ENCODE data around the gene TBATA. TPM values are rescaled to one million over a fixed set of nuclear protein-coding genes. Genes with fewer than 3 reads are reported as not detected.

The TBATA gene
- polyA plus RNA-seq, 3 donors = 0.10 TPM; not detected in 2

DNA sequence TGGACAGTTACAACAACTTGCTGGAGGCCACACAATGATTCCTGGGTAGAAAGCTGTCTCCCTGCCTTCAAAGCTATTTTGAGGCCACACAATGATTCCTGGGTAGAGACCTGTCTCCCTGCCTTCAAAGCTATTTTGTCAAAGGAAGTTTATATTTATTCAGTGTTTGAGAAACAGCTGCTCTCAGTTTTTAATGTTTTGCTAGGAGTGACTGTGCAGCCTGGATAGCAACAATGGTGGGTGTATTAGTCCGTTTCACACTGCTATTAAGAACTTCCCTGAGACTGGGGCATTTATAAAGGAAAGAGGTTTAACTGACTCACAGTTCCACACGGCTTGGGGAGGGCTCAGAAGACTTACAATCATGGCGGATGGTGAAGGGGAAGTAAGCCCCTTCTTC, 26.7 kb upstream of the TBATA start:
- 70 to 81% (median 77%) methylated on average over 3 of the region's 3 CpGs for WGBS, 3 donors
- H3K27ac ChIP-seq (ENCODE audit: low read depth, low read length) = no peak overlapping the region

DNA sequence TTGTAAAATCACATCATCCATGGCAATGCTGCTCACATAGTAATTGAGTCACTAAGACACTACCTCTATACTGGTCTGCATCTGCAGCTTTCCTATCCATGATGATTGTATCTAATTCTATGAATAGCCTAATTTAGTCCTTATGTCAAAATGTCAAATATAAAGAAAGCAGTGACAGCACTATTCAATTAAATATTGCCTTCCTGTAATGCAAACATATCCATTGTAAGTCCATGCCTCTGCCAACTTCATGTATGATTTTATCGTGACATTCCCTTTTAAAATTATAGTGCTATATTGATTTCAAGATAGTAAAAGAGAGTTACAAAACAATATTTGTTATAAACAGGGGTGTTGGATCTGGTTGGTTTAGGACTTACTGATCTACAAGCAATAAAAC, 25.8 kb upstream of the TBATA start:
- H3K27ac ChIP-seq (ENCODE audit: low read depth, low read length) = no peak overlapping the region
- 0 to 36% (median 29%) methylated on average over 1 of the region's 1 CpG for WGBS, 3 donors

DNA sequence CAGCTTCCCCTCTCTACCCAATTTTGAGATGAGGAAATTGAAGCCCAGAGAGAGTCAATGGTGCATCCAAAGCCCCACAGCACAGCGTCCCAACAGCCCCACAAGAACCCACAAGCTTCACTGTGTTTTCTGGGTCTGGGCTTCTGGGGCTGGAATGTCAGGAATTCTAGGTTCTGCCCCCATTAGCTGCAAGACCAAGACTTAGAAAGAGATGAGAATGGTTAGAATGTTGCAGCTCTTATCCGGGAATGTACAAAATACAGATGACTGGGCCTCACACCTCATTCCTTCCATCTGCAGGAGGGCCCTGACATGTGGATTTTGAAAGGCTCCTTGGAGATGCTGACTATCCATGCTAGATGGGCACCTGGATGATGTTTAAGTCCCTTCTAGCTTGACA, 24.5 kb upstream of the TBATA start:
- WGBS, 3 donors = 90 to 96% (median 91%) methylated on average over 2 of the region's 2 CpGs
- no peak overlapping the region for H3K27ac ChIP-seq (ENCODE audit: low read depth, low read length)

DNA sequence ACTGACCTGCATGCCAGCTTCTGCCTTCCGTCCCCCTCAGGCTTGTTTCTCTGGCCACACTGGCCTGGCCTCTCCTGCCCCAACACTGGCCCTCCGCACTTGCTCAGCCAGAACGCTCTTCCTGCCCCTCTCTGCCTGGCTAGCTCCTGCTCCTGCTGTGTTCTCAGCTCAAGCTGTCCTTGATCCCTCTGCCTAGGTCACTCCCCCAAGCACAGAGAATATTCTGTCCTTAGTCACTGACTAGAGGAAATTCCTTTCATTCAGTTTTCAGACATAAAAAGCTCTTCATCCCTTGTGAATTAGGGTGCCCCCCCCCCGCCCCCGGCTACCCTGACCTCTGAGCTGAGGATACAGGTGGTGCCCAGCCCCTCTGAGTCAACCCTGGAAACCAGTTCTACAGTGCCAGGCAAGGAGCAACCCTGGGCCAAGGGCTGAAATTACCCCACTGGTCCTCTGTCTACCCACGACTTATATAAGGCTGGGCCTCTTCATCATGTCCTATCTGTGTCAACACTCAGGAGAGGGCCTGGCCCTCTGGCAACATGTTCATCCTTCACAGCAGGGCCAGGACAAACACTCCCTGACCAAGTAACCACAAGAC, 23.9 kb upstream of the TBATA start:
- no peak overlapping the region for H3K27ac ChIP-seq (ENCODE audit: low read depth, low read length)
- WGBS, 3 donors = 83 to 89% (median 83%) methylated on average over 6 of the region's 6 CpGs

DNA sequence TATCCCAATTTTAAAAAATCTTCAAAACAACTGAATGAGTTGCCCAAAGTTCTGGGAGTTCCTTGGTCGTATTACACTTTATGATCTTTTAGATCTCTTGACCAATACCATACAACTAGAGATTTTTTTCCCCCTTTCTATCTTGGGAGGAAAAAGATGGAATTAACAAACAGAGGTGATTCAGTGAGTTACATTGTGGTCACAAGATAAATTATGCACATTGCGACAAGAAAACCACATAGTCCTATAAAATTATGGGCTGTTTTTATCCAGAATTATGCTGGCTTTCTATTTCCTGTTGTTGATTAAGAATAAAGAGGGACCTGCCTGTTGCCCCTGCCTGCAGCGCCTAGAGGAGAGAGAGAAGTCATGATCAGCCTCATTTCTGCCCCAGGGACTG, 22.4 kb upstream of the TBATA start:
- WGBS, 3 donors = 51 to 87% (median 61%) methylated on average over 3 of the region's 3 CpGs

DNA sequence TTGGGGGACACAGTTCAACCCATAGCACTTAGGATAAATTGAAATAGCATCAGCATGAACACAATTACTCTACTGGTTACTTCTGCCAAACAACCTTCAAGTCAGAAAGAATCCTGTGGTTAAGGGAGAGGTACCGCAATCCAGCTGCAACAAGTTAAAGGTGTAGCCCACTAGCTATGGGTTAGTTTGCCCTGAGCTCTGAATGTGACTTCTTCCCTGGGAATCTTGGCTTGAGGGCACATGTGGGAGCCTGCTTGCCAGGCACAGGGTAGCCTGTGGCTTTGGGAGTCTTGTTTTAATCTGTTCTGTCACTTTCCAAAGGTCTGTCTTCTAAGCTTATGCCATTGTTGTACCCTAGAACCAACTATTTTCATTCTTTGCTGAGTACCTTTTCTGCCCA, 21.7 kb upstream of the TBATA start:
- no peak overlapping the region for H3K27ac ChIP-seq (ENCODE audit: low read depth, low read length)
- WGBS, 3 donors = 100% methylated on average over 1 of the region's 1 CpG

More for the DNA sequence above, 22.4 kb upstream of the TBATA start:
- H3K27ac ChIP-seq (ENCODE audit: low read depth, low read length) = no peak overlapping the region

DNA sequence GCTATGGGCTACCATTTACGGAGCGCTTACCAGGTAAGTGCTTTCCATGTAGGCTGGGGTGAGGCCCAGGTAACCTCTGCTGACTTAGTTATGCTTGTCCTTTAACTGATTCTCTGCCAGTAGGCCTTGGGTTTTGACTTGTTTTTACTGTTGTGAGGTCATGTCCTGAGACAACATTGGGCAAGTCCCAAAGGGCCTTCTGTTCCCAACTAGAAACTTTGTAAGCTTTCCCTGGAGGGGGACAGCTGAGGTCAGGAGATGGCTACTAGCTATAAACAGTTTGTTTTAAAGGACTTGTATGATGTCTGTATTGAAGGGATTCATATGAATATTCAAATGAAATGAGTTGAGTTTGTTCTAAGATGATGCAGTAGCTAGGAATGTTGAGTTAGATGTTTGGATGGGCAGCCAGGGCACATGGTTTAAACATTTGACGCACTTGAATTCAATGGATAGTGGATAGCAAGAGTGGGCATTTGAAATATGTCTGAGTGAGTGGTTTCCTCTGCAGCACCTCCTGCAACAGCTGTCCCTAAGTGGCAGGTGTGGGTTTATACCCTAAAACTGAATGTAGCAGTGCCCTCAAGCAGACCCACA, 20.5 kb upstream of the TBATA start:
- WGBS, 3 donors = 95 to 96% (median 95%) methylated on average over 3 of the region's 3 CpGs
- no peak overlapping the region for H3K27ac ChIP-seq (ENCODE audit: low read depth, low read length)

DNA sequence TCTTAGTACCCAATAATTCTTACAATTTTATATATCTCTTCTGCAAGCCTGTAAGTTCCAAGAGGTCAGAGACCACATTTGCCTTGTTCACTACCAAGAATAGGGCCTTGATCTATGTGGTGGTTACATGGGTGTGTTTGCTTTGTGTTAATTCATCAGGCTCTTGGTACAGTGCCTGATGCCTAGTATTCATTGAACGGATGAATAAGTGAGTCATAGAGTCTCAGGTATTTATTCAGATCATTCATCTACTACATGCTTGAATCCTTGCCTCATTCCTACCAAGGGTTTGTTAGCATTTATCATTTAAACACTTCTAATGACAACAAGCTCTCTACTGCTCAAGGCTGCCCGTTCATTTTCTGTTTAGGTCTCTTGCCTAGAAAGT, 19.2 kb upstream of the TBATA start:
- no peak overlapping the region for H3K27ac ChIP-seq (ENCODE audit: low read depth, low read length)
- whole genome bisulfite sequencing, 3 donors = 28 to 82% (median 73%) methylated on average over 2 of the region's 2 CpGs

DNA sequence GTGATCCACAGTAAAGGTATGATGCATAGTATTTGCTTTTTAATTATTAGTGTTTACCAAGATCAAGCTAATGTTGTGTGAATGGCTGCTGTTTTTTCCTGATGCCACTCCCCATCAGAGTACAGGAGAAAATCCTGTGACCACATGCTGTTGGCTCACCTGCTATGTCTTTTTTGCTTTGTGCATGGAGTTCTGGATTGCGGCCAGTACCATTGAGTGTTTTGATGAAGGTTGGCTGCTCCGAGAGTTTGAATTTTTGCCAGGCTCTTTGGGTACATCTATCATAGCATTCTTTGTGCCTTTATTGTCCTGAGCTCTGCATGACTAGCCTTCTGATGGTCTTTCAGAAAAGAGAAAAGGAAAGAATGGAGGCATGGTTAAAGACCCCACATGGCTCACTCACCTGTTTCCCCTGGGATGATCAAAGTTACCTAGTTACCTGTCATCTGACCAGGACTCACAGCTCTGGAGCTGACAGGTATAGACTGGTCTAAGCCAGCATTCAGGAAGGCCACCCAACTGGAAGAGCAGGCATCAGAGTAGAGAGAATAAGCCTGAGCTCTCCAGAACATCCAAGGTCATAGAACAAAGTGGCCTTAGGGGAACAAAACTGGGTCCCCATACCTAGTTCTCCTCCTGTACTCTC, 18.7 kb upstream of the TBATA start:
- H3K27ac ChIP-seq (ENCODE audit: low read depth, low read length) = no peak overlapping the region
- 57 to 85% (median 82%) methylated on average over 2 of the region's 2 CpGs for WGBS, 3 donors

DNA sequence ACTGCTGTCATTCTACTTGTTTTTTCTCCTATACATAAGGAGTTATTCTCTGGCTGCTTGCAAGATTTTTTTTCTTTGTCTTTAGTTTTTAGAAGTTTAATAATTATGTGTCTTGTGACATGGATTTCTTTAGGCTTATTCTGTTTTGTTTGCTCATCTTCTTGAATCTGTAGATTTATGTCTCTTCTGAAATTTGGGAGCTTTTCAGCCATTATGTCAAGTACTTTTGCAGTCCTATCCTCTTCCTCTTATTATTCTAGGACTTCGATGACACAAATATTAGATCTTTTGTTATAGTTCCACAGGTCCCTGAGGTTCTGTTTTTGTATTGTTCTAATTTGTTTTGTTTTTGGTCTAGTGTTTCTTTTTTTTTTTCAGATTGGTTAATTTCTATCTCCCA, 16.7 kb upstream of the TBATA start:
- no peak overlapping the region for H3K27ac ChIP-seq (ENCODE audit: low read depth, low read length)
- 69 to 100% (median 73%) methylated on average over 1 of the region's 1 CpG for WGBS, 3 donors

DNA sequence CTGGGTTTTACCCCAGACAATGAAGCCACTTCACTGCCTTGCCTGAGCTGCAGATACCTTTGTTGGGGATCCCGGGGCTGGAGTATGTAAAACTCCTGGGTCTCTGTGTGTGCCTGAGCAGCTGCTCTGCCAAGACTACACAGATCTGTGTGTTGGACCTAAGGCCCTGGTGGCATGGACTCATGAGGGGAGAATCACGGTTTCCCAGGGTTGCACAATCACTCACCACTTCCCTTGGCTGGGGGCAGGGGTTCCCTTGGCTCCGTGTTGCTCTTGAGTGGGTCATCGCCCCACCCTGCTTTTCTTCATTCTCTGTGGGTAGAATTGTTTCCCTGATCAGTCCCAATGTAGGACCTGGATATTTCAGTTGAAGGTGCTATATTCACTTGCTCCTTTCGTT, 13.9 kb upstream of the TBATA start:
- 52 to 73% (median 58%) methylated on average over 5 of the region's 5 CpGs for WGBS, 3 donors
- no peak overlapping the region for H3K27ac ChIP-seq (ENCODE audit: low read depth, low read length)

DNA sequence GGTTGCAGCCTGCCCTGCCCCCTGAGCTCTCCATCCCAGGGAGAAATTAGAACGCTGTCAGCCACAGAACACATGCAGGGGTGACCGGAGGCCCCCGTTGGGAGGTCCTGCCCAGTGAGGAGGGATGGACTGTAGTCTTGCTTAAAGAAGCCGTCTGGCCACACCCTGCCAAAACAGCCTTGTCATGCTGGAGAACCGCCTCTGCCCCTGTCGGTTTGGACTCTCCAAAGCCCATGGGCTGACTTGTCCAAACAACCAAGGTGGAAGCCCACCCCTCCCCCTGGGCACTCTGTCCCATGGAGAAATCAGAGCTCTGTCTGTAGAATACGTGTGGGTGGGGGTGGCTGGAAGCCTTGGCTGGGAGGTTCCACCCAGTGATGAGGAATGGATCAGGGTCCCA, 12.7 kb upstream of the TBATA start:
- 69 to 81% (median 73%) methylated on average over 7 of the region's 7 CpGs for WGBS, 3 donors
- H3K27ac ChIP-seq (ENCODE audit: low read depth, low read length) = no peak overlapping the region

DNA sequence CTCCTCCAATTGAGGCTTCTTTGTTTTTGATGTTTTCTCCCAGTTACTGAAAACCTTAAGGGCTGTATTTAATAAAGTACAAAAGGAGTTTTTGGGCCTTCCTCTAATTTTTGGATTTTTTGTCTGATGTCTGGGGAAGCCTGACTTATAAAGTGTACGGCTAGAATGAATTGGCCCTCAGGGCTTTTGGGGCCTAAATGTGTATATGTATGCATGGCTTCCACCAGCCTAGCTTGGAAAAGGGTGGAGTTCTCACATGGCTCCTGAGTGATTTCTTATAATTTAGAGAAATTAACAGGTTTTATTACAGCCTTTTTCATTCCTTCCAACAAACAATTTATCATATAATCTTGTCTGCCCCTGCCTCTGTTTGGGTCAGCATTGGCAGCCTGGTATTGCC, 10.4 kb upstream of the TBATA start:
- no peak overlapping the region for H3K27ac ChIP-seq (ENCODE audit: low read depth, low read length)
- WGBS, 3 donors = 89 to 97% (median 92%) methylated on average over 1 of the region's 1 CpG

DNA sequence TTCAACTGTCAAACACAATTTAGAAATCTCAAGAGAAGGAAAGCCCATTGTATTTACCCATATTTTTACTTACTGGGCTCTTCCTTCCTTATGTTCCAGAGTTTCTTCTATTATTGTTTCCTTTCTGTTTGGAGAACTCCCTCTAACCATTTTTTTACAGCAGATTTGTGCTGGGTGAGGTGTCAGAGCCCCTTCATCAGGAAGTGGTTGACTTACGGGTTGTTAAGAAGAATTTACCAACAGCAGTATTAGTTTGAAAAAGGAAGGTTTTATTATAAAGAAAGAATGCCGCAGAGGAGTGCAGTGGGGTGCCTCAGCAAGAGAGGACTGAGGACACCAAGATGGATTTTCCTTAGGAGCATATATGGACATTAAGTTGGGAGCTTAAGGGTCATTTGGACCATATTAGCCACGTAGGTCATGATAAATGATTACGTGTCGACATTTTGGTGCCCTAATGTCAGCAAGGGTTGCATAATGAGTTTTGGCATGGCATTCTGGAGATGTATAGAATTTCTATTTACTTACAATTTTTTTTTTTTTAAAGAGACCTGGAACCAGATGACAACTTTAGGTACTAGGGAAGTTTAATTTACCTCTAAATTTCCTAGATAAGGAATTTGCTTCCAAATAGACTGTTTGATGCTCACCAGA, 6.3 kb upstream of the TBATA start:
- whole genome bisulfite sequencing, 3 donors = 41 to 66% (median 52%) methylated on average over 5 of the region's 5 CpGs
- H3K27ac ChIP-seq (ENCODE audit: low read depth, low read length) = no peak overlapping the region

DNA sequence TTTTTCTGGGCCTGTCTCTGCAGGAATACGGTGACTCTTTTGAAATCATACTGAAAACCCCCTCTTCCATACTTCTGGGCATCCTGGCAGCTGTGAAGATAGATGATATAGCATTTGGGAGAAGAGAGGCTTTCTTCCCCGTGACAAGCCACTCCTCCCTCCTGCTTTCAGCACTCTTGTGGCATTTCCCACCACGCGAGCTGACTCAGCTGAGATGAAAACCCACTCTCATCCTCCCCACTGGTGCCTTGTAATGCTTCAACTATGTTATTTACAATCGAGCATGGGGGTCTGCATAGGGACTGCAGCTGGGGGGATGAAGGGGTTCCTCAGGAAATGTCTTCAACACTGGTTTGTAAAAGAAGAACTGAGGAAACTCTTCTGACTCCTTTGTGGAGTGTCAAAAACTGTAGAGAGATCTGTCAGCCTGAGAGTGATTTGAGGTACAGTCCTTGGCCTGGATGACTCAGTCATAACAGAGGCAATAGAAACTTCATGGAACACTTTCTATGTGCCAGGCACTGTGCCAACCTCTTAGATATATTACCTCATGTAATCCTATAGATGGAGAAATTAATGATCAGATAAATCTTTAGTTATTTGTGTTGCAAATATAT, 1.7 kb upstream of the TBATA start:
- WGBS, 3 donors = 40 to 61% (median 54%) methylated on average over 5 of the region's 5 CpGs
- H3K27ac ChIP-seq (ENCODE audit: low read depth, low read length) = no peak overlapping the region

DNA sequence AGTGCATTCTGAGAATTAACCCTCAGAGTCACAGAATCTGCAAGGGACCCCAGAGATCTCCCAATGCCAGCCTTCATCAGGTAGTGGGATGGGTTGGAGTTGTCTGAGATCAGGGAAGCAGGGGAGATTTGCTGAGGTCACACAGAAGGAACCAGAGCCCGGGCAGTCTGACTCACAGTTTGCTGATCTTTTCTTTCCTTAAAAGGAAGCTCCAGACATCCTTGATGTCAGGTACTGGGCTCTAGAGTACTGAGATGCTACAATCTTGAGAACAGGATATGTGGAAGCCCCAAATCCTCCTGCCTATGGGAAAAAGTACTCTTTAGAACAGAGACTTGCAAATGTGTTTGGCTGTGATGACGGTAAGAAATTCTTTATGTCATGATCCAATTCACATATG, 706 bp downstream of the TBATA start:
- H3K27ac ChIP-seq (ENCODE audit: low read depth, low read length) = no peak overlapping the region
- 62 to 72% (median 65%) methylated on average over 2 of the region's 2 CpGs for WGBS, 3 donors

DNA sequence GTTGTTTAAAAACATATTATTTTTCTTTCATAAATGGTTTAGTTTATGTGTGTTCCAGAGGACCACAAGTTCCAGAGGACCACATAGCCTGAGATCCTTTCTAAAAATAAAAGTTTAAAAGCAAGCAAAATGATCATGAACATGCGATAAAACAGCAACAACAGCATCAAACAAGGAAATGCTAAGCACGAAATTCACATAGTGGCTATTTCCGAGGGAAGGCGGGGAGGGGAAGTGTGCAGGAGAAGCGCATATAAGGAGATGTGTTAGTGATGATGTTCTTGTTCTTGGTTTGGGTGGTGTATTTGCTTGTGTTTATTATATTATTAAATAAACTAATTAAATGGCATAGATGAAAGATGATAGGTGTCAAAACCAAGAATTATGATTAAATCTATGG, 1.2 kb downstream of the TBATA start:
- 44 to 74% (median 53%) methylated on average over 5 of the region's 5 CpGs for WGBS, 3 donors
- no peak overlapping the region for H3K27ac ChIP-seq (ENCODE audit: low read depth, low read length)

DNA sequence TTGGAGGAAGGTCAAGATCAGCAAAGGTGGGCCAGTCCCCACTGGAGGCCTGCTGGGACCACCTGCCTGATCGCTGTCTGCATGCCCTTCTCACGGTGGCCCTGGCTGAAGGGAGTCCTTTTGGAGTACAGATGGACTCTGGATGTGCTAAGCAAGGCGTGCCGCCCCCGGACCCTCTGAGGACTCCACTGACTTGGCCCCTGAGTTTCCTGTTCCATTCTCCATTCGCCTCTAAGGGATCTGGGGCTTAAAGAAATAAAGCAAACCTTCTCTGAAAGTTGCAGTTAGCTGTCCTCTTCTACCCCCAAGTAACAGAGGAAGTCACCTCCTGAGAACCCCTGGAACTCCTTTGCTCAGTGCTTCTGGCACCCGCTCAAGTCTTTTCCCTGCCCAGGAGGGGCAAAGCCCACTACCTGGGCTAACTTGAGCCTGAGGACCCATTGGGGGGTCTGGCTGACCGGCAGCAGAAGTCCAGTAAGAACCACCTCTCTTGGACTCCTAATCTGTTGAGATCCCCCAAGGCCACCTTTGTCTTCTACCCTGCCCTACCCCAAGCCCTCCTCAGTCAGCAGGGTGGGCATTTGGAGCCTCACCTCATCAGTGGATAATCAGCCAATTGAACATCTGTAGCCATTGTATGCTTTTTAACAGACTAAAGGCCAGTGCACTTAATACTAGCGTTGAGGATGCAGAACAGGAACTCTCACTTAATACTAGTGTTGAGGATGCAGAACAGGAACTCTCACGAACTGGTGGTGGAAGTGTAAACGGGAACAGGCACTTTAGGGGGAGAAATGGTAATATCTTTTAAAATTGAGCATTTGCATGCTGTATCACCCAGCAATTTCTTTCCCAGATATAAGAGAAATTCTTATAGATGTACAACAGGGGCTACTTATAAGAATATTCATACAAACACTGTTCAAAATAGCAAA, 2.2 kb downstream of the TBATA start:
- WGBS, 3 donors = 63 to 73% (median 64%) methylated on average over 11 of the region's 11 CpGs
- no peak overlapping the region for H3K27ac ChIP-seq (ENCODE audit: low read depth, low read length)
